Endothelial cell (in vitro differentiated cells): ENCODE measurements around the gene SND1. TPM values are rescaled to one million over a fixed set of nuclear protein-coding genes. Genes with fewer than 3 reads are reported as not detected.

Experiments
- DNase-seq: peaks from one replicate; pipeline ENCODE4 v3.0.0; 2021; ENCODE audit warnings: low spot score
- H3K27ac Mint-ChIP-seq: one replicate; pipeline ENCODE4 v1.8.0; 2021; ENCODE audit warnings: mixed read lengths, inconsistent platforms; ENCODE audit not compliant: unreplicated experiment
- H3K27me3 Mint-ChIP-seq: one replicate; pipeline ENCODE4 v1.8.0; 2021; ENCODE audit warnings: mild to moderate bottlenecking, moderate library complexity, mixed read lengths, inconsistent platforms; ENCODE audit not compliant: unreplicated experiment
- H3K36me3 Mint-ChIP-seq: one replicate; pipeline ENCODE4 v1.8.0; 2021; ENCODE audit warnings: mild to moderate bottlenecking, low read depth, mixed read lengths, inconsistent platforms; ENCODE audit not compliant: unreplicated experiment
- H3K4me1 Mint-ChIP-seq: one replicate; pipeline ENCODE4 v1.8.0; 2021; ENCODE audit warnings: mild to moderate bottlenecking, mixed read lengths, inconsistent platforms; ENCODE audit not compliant: unreplicated experiment
- H3K4me3 Mint-ChIP-seq: one replicate; pipeline ENCODE4 v1.8.0; 2021; ENCODE audit warnings: mild to moderate bottlenecking, mixed read lengths, inconsistent platforms; ENCODE audit not compliant: unreplicated experiment
- H3K9me3 Mint-ChIP-seq: one replicate; pipeline ENCODE4 v1.8.0; 2021; ENCODE audit warnings: mixed read lengths, inconsistent platforms; ENCODE audit not compliant: unreplicated experiment
- total RNA-seq: library from RNA; stranded (reverse); fragmentation: NEBNext Ultra II Directional; extraction: Animal tissue kit (Norgen Biotek cat#: 25700); gene quantifications from one replicate; pipeline ENCODE4 v1.2.1, GENCODE V29; 2021; ENCODE audit not compliant: unreplicated experiment
- TF ChIP-seq, protein P1 (sequence below): fragments of 200-600 bp; sonication (generic); IDR thresholded peaks from one replicate; pipeline ENCODE4 v1.5.0; 2021; ENCODE audit warnings: antibody characterized with exemption; ENCODE audit not compliant: unreplicated experiment

SND1 gene
- total RNA-seq, 1 donor from 2014 or later, result 375 TPM

DNA sequence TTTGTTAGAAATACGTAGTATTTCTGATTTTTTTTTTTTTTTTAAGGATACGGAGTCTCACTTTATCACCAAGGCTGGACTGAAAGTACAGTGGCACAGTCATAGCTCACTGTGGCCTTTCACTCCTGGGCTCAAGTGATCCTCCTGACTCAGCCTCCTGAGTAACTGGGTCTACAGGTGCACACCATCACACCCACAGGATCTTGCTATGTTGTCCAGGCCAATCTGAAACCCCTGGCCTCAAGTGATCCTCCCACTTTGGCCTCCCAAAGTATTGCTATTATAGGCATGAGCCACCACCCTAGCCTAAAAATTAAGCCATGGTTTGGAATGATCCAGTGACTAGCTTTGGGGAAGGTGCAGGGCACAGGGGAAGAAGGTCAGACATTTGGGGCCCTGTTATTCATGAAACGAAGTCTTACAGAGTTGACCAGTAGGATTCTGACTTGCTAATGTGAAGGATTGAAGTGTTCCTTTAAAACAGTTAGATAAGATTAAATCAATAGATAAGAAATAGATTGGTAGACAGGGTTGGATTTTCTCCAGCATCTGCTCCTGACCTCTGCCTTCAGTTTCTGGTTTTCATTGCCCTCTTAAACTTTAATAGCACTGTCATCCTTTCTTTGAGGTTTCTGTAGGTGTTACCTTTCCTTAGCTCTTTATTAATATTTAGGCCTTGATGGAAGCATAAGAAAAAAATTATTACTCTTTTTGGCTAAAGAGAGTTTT lies 257.6 kb downstream of the SND1 start:
- Mint-ChIP-seq H3K36me3 (peaks cover 9% of the 10 kb centered on the region), H3K27me3 (peaks cover 3% of the 10 kb centered on the region), H3K4me3 (no peak overlapping the region), H3K9me3 (no peaks in the 10 kb centered on the region), H3K4me1 (peaks cover 40% of the 10 kb centered on the region), H3K27ac (no peak overlapping the region)
- TF ChIP-seq, protein P1, sequence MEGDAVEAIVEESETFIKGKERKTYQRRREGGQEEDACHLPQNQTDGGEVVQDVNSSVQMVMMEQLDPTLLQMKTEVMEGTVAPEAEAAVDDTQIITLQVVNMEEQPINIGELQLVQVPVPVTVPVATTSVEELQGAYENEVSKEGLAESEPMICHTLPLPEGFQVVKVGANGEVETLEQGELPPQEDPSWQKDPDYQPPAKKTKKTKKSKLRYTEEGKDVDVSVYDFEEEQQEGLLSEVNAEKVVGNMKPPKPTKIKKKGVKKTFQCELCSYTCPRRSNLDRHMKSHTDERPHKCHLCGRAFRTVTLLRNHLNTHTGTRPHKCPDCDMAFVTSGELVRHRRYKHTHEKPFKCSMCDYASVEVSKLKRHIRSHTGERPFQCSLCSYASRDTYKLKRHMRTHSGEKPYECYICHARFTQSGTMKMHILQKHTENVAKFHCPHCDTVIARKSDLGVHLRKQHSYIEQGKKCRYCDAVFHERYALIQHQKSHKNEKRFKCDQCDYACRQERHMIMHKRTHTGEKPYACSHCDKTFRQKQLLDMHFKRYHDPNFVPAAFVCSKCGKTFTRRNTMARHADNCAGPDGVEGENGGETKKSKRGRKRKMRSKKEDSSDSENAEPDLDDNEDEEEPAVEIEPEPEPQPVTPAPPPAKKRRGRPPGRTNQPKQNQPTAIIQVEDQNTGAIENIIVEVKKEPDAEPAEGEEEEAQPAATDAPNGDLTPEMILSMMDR, result no peak
- no peak for DNase-seq

DNA sequence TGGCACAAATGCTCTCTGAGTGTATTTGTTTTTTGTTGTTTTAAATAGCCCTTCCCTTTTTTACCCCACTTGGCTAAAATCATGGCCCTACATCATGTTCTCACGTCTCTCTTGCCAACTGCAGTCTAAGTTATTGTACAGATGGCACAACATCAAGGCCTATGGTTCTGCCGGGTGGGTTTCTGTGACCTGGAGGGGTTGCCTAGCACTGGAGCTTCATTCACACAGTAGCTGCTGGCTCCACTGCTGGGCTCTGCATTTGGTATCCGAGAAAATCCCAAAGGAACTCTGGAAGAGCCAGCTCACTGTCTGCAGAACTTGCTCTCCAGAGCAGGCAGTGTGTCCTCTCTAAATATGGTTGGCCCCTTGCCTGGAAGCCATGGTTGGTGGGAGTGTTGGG lies 258.7 kb downstream of the SND1 start:
- Mint-ChIP-seq H3K9me3 (no peaks in the 10 kb centered on the region), H3K36me3 (peaks cover 5% of the 10 kb centered on the region), H3K27me3 (peaks cover 3% of the 10 kb centered on the region), H3K27ac (no peak overlapping the region), H3K4me1 (peaks cover 30% of the 10 kb centered on the region), H3K4me3 (no peak overlapping the region)
- TF ChIP-seq, protein P1, result no peak
- no peak for DNase-seq

DNA sequence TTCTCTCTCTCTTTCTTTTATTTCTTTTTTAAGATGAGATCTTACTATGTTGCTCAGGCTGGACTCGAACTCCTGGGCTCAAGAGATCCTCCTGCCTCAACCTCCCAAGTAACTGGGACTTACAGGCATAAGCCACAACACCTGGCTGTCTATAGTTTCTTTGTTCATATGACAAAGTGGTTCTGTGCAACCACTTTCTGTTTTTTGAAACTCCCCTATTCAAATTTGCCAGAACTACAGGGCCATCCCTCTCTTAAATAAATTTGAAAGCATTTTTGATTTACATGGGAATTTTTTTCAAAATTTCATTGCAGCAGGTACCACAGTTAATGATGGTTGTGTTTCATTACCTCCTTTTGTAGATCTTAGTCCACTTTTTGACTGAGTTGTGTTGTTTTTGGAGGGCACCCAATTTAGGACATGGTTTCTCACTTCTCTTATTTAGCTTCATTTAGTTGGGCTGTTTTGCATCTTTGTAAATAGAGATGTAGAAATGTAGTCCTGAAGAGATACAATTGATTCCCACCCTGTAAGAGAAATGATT lies 260.0 kb downstream of the SND1 start:
- TF ChIP-seq, protein P1, result no peak
- no peaks in the 10 kb centered on the region for H3K9me3 Mint-ChIP-seq
- H3K36me3 Mint-ChIP-seq, result peaks cover 5% of the 10 kb centered on the region
- no peak overlapping the region for H3K4me3 Mint-ChIP-seq
- H3K27ac Mint-ChIP-seq, result no peak overlapping the region
- peaks cover 23% of the 10 kb centered on the region for H3K4me1 Mint-ChIP-seq
- DNase-seq, result no peak
- H3K27me3 Mint-ChIP-seq, result peaks cover 3% of the 10 kb centered on the region

DNA sequence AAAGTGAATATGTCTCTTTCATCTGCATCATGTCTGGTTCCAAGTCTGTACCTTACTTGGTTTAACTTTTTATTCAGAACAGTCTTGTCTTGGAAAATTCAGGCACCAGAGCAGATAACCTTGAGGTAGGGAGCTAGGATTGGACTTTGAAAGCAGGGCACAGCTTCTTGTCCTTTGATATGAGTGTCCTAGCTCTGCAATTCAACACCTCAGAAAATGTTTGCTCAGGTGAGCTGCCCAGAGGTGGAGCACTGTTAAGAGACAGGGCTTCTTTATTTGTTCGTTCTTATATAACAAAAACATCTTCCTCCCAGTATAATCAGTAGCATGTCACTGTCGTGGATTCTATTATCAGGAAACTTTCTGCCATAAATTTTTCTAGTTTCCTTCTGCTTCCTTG lies 260.9 kb downstream of the SND1 start:
- H3K9me3 Mint-ChIP-seq, result no peaks in the 10 kb centered on the region
- no peak overlapping the region for H3K4me3 Mint-ChIP-seq
- H3K27ac Mint-ChIP-seq, result no peak overlapping the region
- peaks cover 16% of the 10 kb centered on the region for H3K4me1 Mint-ChIP-seq
- TF ChIP-seq, protein P1, result no peak
- no peak for DNase-seq
- H3K27me3 Mint-ChIP-seq, result peaks cover 3% of the 10 kb centered on the region
- H3K36me3 Mint-ChIP-seq, result peaks cover 5% of the 10 kb centered on the region

DNA sequence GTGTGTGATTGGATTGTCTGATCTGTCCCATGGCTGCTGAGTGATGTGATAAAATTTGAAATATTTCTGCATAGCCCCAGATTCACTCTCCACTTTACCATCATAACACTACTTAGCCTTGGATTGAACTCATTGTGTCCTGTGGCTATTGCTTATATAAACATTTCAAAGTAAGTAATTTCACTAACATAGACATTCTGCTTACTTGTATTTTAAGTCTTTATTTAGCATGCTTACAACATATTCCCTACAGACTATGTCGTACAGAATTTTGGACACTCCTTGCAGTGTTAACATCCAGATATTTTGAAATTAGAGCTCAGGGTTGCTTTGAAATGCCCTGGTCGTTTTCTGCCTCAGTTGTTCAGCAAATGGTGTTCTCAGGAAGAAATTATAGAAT lies 261.7 kb downstream of the SND1 start:
- H3K9me3 Mint-ChIP-seq, result no peaks in the 10 kb centered on the region
- H3K4me1 Mint-ChIP-seq, result peaks cover 14% of the 10 kb centered on the region
- H3K27me3 Mint-ChIP-seq, result peaks cover 3% of the 10 kb centered on the region
- no peak overlapping the region for H3K4me3 Mint-ChIP-seq
- H3K36me3 Mint-ChIP-seq, result peaks cover 4% of the 10 kb centered on the region
- DNase-seq, result no peak
- TF ChIP-seq, protein P1, result no peak
- H3K27ac Mint-ChIP-seq, result no peak overlapping the region
